Fibroblast of skin of right biceps (primary cell): Measurements from ENCODE around the gene PRDM5.
"Not testable (repeated sequence)": the region's sequence is repeated elsewhere in the genome, so short reads cannot be mapped to it uniquely, and the experiment has no call there.

Experiments
- DNase-seq: peaks from one replicate; pipeline ENCODE4 v3.0.0-alpha.2; 2013

Gene PRDM5

GRCh38 chr4:120741636-120742035, 180.9 kb downstream of the PRDM5 start:
- DNase-seq: not testable (repeated sequence)

- no peak for DNase-seq
Observed at GRCh38 chr4:120736312-120736711, 186.2 kb downstream of the PRDM5 start.

GRCh38 chr4:120733968-120734367, 188.6 kb downstream of the PRDM5 start:
- no peak for DNase-seq

- no peak for DNase-seq
Observed at GRCh38 chr4:120733054-120733453, 189.5 kb downstream of the PRDM5 start.

GRCh38 chr4:120731561-120731960, 191.0 kb downstream of the PRDM5 start:
- DNase-seq: peak; percentile 71

GRCh38 chr4:120730777-120731320, 191.7 kb downstream of the PRDM5 start:
- DNase-seq: no peak

- no peak for DNase-seq
Observed at GRCh38 chr4:120728892-120729675, 193.4 kb downstream of the PRDM5 start.

- DNase-seq: no peak
Observed at GRCh38 chr4:120725639-120726580, 196.6 kb downstream of the PRDM5 start.

- no peak for DNase-seq
Observed at GRCh38 chr4:120724656-120725055, 197.9 kb downstream of the PRDM5 start.

GRCh38 chr4:120723986-120724385, 198.5 kb downstream of the PRDM5 start:
- no peak for DNase-seq

- no peak for DNase-seq
Observed at GRCh38 chr4:120723105-120723504, 199.4 kb downstream of the PRDM5 start.

GRCh38 chr4:120722655-120723054, 199.9 kb downstream of the PRDM5 start:
- no peak for DNase-seq

- DNase-seq: no peak
Observed at GRCh38 chr4:120720354-120720934, 202.1 kb downstream of the PRDM5 start.

- DNase-seq: peak; percentile 68
Observed at GRCh38 chr4:120718979-120719566, 203.5 kb downstream of the PRDM5 start.

- DNase-seq: no peak
Observed at GRCh38 chr4:120716346-120716745, 206.2 kb downstream of the PRDM5 start.

- no peak for DNase-seq
Observed at GRCh38 chr4:120714417-120715010, 208.0 kb downstream of the PRDM5 start.

GRCh38 chr4:120709991-120710390, 212.5 kb downstream of the PRDM5 start:
- DNase-seq: peak; percentile 80

GRCh38 chr4:120704538-120704937, 218.0 kb downstream of the PRDM5 start:
- peak; percentile 30 for DNase-seq

- peak; percentile 16 for DNase-seq
Observed at GRCh38 chr4:120703908-120704307, 218.6 kb downstream of the PRDM5 start.

GRCh38 chr4:120699354-120699753, 223.2 kb downstream of the PRDM5 start:
- DNase-seq: no peak

GRCh38 chr4:120694973-120695372, 227.6 kb downstream of the PRDM5 start:
- peak; percentile 82 for DNase-seq

- no peak for DNase-seq
Observed at GRCh38 chr4:120693816-120694215, 228.7 kb downstream of the PRDM5 start.
